Stimulated activated CD4-positive, alpha-beta T cell treated with anti-CD3 and anti-CD28 coated beads, Interleukin-15, amount 100 ng/mL, for 24 hours (primary cell): ENCODE measurements around the gene OR6C1.
"Not testable (repeated sequence)": the region's sequence is repeated elsewhere in the genome, so short reads cannot be mapped to it uniquely, and the experiment has no call there.

ENCODE experiments used
- DNase-seq: peaks from one replicate; pipeline ENCODE4 v3.0.0-alpha.2; 2020

OR6C1 gene

GRCh38 chr12:55314043-55314442, at the start of gene OR6C1:
TSS of gene OR6C1 (plus strand) at chr12:55314343. CDS start at chr12:55320600, 6,257 bp downstream.
- DNase-seq = no peak

GRCh38 chr12:55280991-55281390, 33.2 kb upstream of the OR6C1 start:
- no peak for DNase-seq

- DNase-seq = no peak
These were observed 24.1 kb upstream of the OR6C1 start for GRCh38 chr12:55289999-55290398.

- DNase-seq = no peak
These were observed 17.7 kb upstream of the OR6C1 start, which contains the start of gene OR6C6 for GRCh38 chr12:55296469-55296868. TSS of gene OR6C6 (minus strand) at chr12:55296569. CDS start at chr12:55295232, 1,337 bp downstream.

- DNase-seq = no peak
These were observed 6.1 kb downstream of the OR6C1 start for GRCh38 chr12:55320201-55320600.

GRCh38 chr12:55325801-55326200, 11.7 kb downstream of the OR6C1 start:
- DNase-seq = not testable (repeated sequence)

- DNase-seq = no peak
These were observed 16.3 kb downstream of the OR6C1 start, which contains the start of gene OR6C3 for GRCh38 chr12:55330446-55330845. TSS of gene OR6C3 (plus strand) at chr12:55330746. CDS start at chr12:55331701, 955 bp downstream.

GRCh38 chr12:55336002-55336401, 21.9 kb downstream of the OR6C1 start:
- no peak for DNase-seq

- not testable (repeated sequence) for DNase-seq
These were observed 41.2 kb downstream of the OR6C1 start for GRCh38 chr12:55355338-55355737.

GRCh38 chr12:55362675-55363074, 48.5 kb downstream of the OR6C1 start, which contains the start of gene OR6C75:
TSS of gene OR6C75 (plus strand) at chr12:55362975. CDS start at chr12:55365111, 2,136 bp downstream.
- no peak for DNase-seq

GRCh38 chr12:55365086-55365485, 50.9 kb downstream of the OR6C1 start:
- DNase-seq = no peak
